ENCODE results near the gene DPF3. TPM values are rescaled to one million over a fixed set of nuclear protein-coding genes. Genes with fewer than 3 reads are reported as not detected.

DPF3 gene
- total and polyA plus RNA-seq, 2 donors from 2014 or later, result 2.3 to 2.8 TPM

DNA sequence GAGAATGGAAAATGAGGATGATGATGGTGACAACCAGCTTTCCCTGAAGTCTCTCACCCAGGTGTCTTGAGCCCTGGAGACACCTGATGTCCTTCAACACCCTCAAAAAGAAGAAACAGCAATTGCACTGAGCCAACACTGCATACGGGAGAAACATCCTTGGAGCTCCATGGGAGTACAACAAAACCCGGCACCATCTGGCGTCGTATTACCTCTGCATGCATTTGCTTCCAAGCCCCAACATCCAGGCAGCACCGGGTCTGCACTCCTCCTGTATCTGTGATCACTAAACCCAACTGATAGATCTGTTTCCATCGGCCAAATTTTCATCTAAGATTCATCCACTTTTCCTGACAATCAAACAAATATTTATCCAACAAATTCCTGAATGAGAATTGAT is 249.9 kb downstream of the DPF3 start:
- no peak overlapping the region for H3K9ac ChIP-seq (ENCODE audit: low read length in 3 of 3)
- H3K9me3 ChIP-seq (ENCODE audit: control insufficient read depth in 2 of 3, insufficient read depth in 1 of 3, low read length in 3 of 3), result peaks cover 0 to 4% (median 0%) of the 10 kb centered on the region in 3 donors
- intact Hi-C loops (cut with DNase I), result no loop called here
- TF ChIP-seq, protein P1, sequence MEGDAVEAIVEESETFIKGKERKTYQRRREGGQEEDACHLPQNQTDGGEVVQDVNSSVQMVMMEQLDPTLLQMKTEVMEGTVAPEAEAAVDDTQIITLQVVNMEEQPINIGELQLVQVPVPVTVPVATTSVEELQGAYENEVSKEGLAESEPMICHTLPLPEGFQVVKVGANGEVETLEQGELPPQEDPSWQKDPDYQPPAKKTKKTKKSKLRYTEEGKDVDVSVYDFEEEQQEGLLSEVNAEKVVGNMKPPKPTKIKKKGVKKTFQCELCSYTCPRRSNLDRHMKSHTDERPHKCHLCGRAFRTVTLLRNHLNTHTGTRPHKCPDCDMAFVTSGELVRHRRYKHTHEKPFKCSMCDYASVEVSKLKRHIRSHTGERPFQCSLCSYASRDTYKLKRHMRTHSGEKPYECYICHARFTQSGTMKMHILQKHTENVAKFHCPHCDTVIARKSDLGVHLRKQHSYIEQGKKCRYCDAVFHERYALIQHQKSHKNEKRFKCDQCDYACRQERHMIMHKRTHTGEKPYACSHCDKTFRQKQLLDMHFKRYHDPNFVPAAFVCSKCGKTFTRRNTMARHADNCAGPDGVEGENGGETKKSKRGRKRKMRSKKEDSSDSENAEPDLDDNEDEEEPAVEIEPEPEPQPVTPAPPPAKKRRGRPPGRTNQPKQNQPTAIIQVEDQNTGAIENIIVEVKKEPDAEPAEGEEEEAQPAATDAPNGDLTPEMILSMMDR (IDR thresholded peaks at IDR 0.05; ENCODE audit: borderline replicate concordance, extremely low read depth, insufficient read depth), result no peak
- H3K36me3 ChIP-seq (ENCODE audit: control insufficient read depth in 2 of 3, insufficient read depth in 3 of 3, low read length in 3 of 3), result no peaks in the 10 kb centered on the region
- H3K27ac ChIP-seq (ENCODE audit: low read depth in 2 of 2, low read length in 2 of 2), result no peak overlapping the region
- H3K4me3 ChIP-seq (ENCODE audit: low read length in 3 of 3), result no peak overlapping the region
- FAIRE-seq (no peak), DNase-seq (no peak)
- no peaks in the 10 kb centered on the region for H3K4me1 ChIP-seq (ENCODE audit: control insufficient read depth in 2 of 3, insufficient read depth in 2 of 3, low read depth in 1 of 3, low read length in 3 of 3)
- no peaks in the 10 kb centered on the region for H3K27me3 ChIP-seq (ENCODE audit: control insufficient read depth, insufficient read depth, low read length)

DNA sequence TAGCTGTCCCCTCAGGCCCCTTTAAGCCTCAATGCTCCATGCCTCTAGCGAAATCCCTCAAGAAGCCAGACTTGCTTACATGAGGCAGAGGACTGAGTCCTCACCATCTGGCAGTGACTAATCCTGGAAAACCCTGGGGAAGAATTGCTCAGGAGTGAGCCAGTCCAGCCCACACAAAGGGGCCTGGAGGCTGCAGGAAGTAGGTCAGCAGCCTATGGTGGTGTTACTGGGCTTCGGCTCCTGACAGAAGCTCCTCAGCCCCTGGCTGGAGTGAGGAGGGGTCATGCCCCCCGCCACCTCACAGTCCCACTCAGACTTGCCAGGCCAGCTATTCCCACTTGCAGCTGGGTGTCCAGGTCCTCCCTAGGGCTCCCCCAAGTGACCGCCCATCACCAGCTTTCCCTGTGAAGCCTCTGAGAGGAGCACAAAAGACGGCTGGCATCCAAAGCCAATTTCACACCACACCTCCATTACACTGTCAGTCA is 250.5 kb downstream of the DPF3 start:
- TF ChIP-seq, protein P1 (IDR thresholded peaks at IDR 0.05; ENCODE audit: borderline replicate concordance, extremely low read depth, insufficient read depth), result no peak
- H3K4me1 ChIP-seq (ENCODE audit: control insufficient read depth in 2 of 3, insufficient read depth in 2 of 3, low read depth in 1 of 3, low read length in 3 of 3), result no peaks in the 10 kb centered on the region
- no peak overlapping the region for H3K27ac ChIP-seq (ENCODE audit: low read depth in 2 of 2, low read length in 2 of 2)
- H3K27me3 ChIP-seq (ENCODE audit: control insufficient read depth, insufficient read depth, low read length), result no peaks in the 10 kb centered on the region
- FAIRE-seq (no peak), DNase-seq (no peak)
- peaks cover 0 to 5% (median 0%) of the 10 kb centered on the region in 3 donors for H3K9me3 ChIP-seq (ENCODE audit: control insufficient read depth in 2 of 3, insufficient read depth in 1 of 3, low read length in 3 of 3)
- intact Hi-C loops (cut with DNase I), result no loop called here
- H3K4me3 ChIP-seq (ENCODE audit: low read length in 3 of 3), result no peak overlapping the region
- H3K9ac ChIP-seq (ENCODE audit: low read length in 3 of 3), result no peak overlapping the region
- H3K36me3 ChIP-seq (ENCODE audit: control insufficient read depth in 2 of 3, insufficient read depth in 3 of 3, low read length in 3 of 3), result no peaks in the 10 kb centered on the region

DNA sequence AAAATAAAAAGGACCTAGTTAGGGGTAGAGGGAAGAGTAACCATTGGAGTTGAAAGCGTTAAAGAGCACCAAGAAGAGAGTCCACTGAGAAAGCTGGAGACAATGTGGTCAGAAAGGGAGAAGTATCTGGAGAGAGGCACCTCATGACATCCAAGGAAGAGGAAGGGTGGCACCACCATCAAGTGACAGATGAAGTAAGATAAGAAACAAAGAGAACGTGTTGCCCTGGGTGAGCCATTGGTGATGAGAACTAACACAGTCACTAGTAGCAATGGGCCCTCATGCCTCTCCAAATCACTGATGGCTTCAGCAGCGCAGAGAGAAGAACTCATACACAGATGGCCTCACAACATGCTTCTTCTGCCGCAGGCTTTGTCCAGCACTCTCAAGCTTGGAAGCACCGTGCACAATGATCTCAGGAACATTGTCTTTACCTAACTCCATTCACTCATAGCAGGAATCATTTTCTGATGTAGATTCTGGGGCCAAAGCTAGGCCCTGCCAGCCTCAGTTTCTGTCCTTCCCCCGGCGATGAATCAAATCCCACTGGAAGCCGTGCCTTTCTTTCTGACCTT is 252.9 kb downstream of the DPF3 start:
- no peak overlapping the region for H3K4me3 ChIP-seq (ENCODE audit: low read length in 3 of 3)
- intact Hi-C loops (cut with DNase I), result no loop called here
- H3K9ac ChIP-seq (ENCODE audit: low read length in 3 of 3), result no peak overlapping the region
- TF ChIP-seq, protein P1 (IDR thresholded peaks at IDR 0.05; ENCODE audit: borderline replicate concordance, extremely low read depth, insufficient read depth), result no peak
- peaks cover 0 to 5% (median 0%) of the 10 kb centered on the region in 3 donors for H3K9me3 ChIP-seq (ENCODE audit: control insufficient read depth in 2 of 3, insufficient read depth in 1 of 3, low read length in 3 of 3)
- no peaks in the 10 kb centered on the region for H3K27me3 ChIP-seq (ENCODE audit: control insufficient read depth, insufficient read depth, low read length)
- H3K4me1 ChIP-seq (ENCODE audit: control insufficient read depth in 2 of 3, insufficient read depth in 2 of 3, low read depth in 1 of 3, low read length in 3 of 3), result no peaks in the 10 kb centered on the region
- FAIRE-seq, result no peak
- no peak for DNase-seq
- H3K36me3 ChIP-seq (ENCODE audit: control insufficient read depth in 2 of 3, insufficient read depth in 3 of 3, low read length in 3 of 3), result no peaks in the 10 kb centered on the region
- no peak overlapping the region for H3K27ac ChIP-seq (ENCODE audit: low read depth in 2 of 2, low read length in 2 of 2)

DNA sequence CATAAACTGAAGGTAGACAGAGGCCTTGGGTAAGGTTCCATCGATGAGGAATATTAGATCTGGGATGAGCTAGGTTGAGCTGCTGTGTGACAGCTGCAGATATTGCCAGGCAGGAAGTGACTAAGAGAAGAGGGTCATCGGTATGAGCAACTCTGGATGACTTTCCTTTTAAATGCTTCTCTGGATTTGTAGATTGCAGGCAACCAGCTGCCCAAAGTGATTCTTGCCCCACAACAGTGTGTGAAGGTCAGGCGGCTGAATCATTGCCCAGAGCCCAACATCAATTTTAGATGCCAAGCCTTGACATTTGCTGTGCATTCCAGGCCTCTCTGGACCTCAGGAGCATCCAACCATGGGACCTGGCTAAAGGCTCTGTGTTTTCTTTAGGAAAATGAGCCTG is 255.9 kb downstream of the DPF3 start:
- Histone ChIP-seq H3K9ac (ENCODE audit: low read length in 3 of 3) (no peak overlapping the region), H3K36me3 (ENCODE audit: control insufficient read depth in 2 of 3, insufficient read depth in 3 of 3, low read length in 3 of 3) (no peaks in the 10 kb centered on the region), H3K27me3 (ENCODE audit: control insufficient read depth, insufficient read depth, low read length) (no peaks in the 10 kb centered on the region), H3K4me1 (ENCODE audit: control insufficient read depth in 2 of 3, insufficient read depth in 2 of 3, low read depth in 1 of 3, low read length in 3 of 3) (no peaks in the 10 kb centered on the region), H3K4me3 (ENCODE audit: low read length in 3 of 3) (no peak overlapping the region), H3K27ac (ENCODE audit: low read depth in 2 of 2, low read length in 2 of 2) (no peak overlapping the region), H3K9me3 (ENCODE audit: control insufficient read depth in 2 of 3, insufficient read depth in 1 of 3, low read length in 3 of 3) (peaks cover 0 to 5% (median 0%) of the 10 kb centered on the region in 3 donors)
- intact Hi-C loops (cut with DNase I), result no loop called here
- FAIRE-seq, result no peak
- TF ChIP-seq, protein P1 (IDR thresholded peaks at IDR 0.05; ENCODE audit: borderline replicate concordance, extremely low read depth, insufficient read depth), result no peak
- DNase-seq, result no peak
